SK-N-MC (cell line): ENCODE data around the gene SLC17A8.

Experiments used
- FOXP2 ChIP-seq: optimal IDR thresholded peaks from 2 replicates; pipeline ENCODE3; 2011; ENCODE audit warnings: mild to moderate bottlenecking, moderate library complexity; ENCODE audit not compliant: insufficient read depth; ENCODE audit errors: extremely low read length, control extremely low read depth
- POLR2AphosphoS5 ChIP-seq: IDR thresholded peaks from 2 replicates; pipeline ENCODE4 v1.6.1; 2012; ENCODE audit warnings: mild to moderate bottlenecking, low read depth, low read length, borderline replicate concordance

DNA sequence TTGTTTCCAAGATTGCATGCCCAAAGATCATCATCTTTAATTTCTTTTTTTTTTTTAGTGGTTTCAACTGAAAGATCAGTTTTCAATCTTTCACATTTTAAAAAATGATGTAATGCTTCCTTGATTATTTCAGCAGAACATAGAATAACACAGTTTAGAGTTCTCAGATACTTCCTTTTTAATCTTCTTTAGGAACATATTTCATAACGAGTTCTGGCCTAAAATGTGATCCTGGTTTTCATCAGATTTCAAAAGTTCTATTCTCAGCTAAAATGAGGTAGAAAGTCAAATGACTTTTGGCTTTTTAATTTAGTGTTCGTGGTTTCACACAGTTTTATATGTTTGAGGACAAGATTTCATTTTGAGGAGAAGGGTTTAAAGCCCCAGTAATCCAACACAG lies 76.8 kb downstream of the SLC17A8 start:
- TF ChIP-seq POLR2AphosphoS5 (no peak), FOXP2 (no peak)
